HG03521 (cell line): ENCODE measurements around the gene MAST4.

Source experiments
- ATAC-seq: cut with Tn5 transposase; IDR thresholded peaks from one replicate; pipeline ENCODE4 v1.9.1; 2021; ENCODE audit warnings: mild to moderate bottlenecking, moderate library complexity; ENCODE audit not compliant: unreplicated experiment

MAST4 gene

GRCh38 chr5:66896171-66896570 lies 300.0 kb downstream of the MAST4 start:
- ATAC-seq, result no peak

GRCh38 chr5:66897356-66897755 lies 301.2 kb downstream of the MAST4 start:
- ATAC-seq, result no peak

- no peak for ATAC-seq
These were observed 302.2 kb downstream of the MAST4 start for GRCh38 chr5:66898241-66898995.

- ATAC-seq, result no peak
These were observed 307.0 kb downstream of the MAST4 start for GRCh38 chr5:66903218-66903617.

- no peak for ATAC-seq
These were observed 307.5 kb downstream of the MAST4 start for GRCh38 chr5:66903709-66904108.

- no peak for ATAC-seq
These were observed 308.0 kb downstream of the MAST4 start for GRCh38 chr5:66904189-66904588.

GRCh38 chr5:66906021-66906420 lies 309.8 kb downstream of the MAST4 start:
- ATAC-seq, result no peak

GRCh38 chr5:66908230-66908629 lies 312.0 kb downstream of the MAST4 start:
- ATAC-seq, result no peak

GRCh38 chr5:66909364-66909763 lies 313.2 kb downstream of the MAST4 start:
- no peak for ATAC-seq

- no peak for ATAC-seq
These were observed 316.6 kb downstream of the MAST4 start for GRCh38 chr5:66912787-66913186.

- no peak for ATAC-seq
These were observed 319.3 kb downstream of the MAST4 start for GRCh38 chr5:66915531-66915930.

GRCh38 chr5:66922881-66923280 lies 326.7 kb downstream of the MAST4 start:
- no peak for ATAC-seq

GRCh38 chr5:66923457-66923856 lies 327.3 kb downstream of the MAST4 start:
- ATAC-seq, result no peak

- ATAC-seq, result no peak
These were observed 327.7 kb downstream of the MAST4 start for GRCh38 chr5:66923922-66924321.

GRCh38 chr5:66927140-66927539 lies 330.9 kb downstream of the MAST4 start:
- ATAC-seq, result no peak

- ATAC-seq, result no peak
These were observed 333.1 kb downstream of the MAST4 start for GRCh38 chr5:66929281-66929680.

- ATAC-seq, result no peak
These were observed 333.8 kb downstream of the MAST4 start for GRCh38 chr5:66929995-66930394.

- no peak for ATAC-seq
These were observed 335.5 kb downstream of the MAST4 start for GRCh38 chr5:66931651-66932050.

- ATAC-seq, result no peak
These were observed 336.3 kb downstream of the MAST4 start for GRCh38 chr5:66932457-66932856.

GRCh38 chr5:66933066-66933465 lies 336.9 kb downstream of the MAST4 start:
- ATAC-seq, result no peak

GRCh38 chr5:66939094-66939493 lies 342.9 kb downstream of the MAST4 start:
- ATAC-seq, result no peak

GRCh38 chr5:66945389-66946349 lies 349.5 kb downstream of the MAST4 start:
- ATAC-seq, result peak; percentile 70
